HG03469 (cell line): Measurements from ENCODE around the gene MAPK10.

Experiments
- ATAC-seq: cut with Tn5 transposase; IDR thresholded peaks from one replicate; pipeline ENCODE4 v1.9.1; 2021; ENCODE audit warnings: mild to moderate bottlenecking, moderate library complexity, moderate number of reproducible peaks; ENCODE audit not compliant: unreplicated experiment

MAPK10 gene

DNA sequence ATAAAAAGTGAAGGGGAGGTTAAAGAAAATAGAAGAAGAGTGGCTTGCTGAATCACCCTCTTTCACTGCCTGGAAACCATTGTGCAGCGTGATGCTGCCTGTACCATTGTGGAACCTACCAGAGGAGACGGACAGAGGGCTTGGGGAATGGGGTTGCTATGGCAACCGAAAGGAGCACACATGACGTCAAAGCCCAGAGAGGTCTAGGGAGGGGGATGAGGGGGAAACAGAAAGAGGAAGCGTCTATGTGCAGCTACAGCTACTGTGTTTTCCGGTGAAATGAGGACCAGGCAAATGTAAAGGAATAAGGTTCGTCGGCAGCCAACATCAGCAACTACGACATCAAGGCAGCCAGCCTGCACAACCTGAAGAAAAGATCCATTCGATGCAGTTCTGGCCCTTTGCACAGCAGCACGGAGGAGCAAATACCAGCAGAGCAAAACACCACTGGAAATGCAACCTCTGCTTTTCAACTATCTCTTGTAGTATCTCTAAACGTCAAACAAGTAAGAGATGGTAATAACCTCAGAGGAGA is at the start of gene MAPK10:
TSS of gene MAPK10 (minus strand) at position 110 of the 535 bp plus-strand sequence.
- peak; percentile 98 for ATAC-seq

GRCh38 chr4:86403575-86403974 is 43.7 kb upstream of the MAPK10 start:
- ATAC-seq, result no peak

GRCh38 chr4:86401826-86402225 is 42.0 kb upstream of the MAPK10 start:
- ATAC-seq, result no peak

- no peak for ATAC-seq
Observed at GRCh38 chr4:86400216-86400615, 40.4 kb upstream of the MAPK10 start.

GRCh38 chr4:86398187-86398586 is 38.3 kb upstream of the MAPK10 start:
- ATAC-seq, result peak; percentile 75

DNA sequence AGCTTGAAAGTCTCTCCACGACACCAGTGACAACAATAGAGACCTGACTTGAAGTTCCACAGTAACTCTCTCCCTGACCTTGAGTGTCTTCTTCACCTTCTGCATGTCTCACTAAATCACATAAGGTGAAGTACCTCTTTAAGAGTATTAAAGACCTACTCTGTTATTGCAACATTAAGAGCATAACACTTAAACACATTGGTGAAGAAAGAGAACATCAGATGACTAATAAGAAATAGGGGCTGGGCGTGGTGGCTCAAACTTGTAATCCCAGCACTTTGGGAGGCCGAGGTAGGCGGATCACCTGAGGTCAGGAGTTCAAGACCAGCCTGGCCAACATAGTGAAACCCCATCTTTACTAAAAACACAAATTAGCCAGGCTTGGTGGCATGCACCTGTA is 33.9 kb upstream of the MAPK10 start:
- no peak for ATAC-seq

DNA sequence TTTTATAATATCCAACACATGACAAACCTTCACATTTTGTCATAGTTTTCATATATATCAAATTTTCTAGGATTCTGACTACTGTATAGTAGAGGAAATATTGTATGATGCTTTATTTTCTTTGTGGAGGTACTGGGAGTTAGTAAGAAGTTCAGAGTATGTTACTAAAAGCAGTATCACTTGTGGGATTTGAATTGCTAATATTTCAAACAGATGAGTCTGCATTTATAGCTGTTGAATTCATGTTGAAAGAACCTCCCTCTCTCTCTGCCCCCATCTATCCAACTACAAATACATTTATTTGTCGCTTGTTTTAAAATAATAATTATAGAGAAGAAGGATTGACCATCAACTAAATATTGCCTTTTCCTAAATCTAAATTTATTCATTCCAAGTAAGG is 29.8 kb upstream of the MAPK10 start:
- ATAC-seq, result no peak

GRCh38 chr4:86388252-86388651 is 28.4 kb upstream of the MAPK10 start:
- ATAC-seq, result no peak

DNA sequence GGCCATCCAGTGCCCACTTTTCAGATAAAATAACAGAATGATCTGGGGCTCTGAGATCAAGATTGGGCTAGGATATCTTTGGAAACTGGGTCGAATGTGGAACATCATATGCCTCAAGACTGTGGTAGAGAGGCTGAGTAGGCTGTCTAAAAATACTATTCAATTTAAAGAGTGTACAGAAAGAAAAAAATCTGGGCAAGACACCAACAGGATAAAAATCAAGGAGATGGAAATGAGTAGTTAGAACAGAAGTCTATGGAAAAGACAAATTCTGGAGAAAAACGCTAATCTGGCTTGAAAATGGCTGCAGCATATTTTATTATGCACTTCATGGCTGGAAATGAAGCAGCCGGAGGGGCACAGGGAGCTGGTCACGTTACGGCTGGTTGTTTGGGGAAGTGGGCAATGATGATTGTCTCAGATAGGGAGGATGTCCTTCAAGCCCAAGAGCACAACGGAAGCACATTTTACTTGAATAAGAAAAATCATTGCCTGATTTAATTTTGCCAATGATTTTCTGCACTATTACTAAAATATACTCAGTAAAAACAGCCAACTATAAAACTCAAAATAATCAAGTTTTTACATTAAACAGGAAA is 27.1 kb upstream of the MAPK10 start:
- no peak for ATAC-seq

GRCh38 chr4:86386201-86386600 is 26.3 kb upstream of the MAPK10 start:
- ATAC-seq, result no peak

GRCh38 chr4:86381431-86381830 is 21.6 kb upstream of the MAPK10 start:
- ATAC-seq, result no peak

DNA sequence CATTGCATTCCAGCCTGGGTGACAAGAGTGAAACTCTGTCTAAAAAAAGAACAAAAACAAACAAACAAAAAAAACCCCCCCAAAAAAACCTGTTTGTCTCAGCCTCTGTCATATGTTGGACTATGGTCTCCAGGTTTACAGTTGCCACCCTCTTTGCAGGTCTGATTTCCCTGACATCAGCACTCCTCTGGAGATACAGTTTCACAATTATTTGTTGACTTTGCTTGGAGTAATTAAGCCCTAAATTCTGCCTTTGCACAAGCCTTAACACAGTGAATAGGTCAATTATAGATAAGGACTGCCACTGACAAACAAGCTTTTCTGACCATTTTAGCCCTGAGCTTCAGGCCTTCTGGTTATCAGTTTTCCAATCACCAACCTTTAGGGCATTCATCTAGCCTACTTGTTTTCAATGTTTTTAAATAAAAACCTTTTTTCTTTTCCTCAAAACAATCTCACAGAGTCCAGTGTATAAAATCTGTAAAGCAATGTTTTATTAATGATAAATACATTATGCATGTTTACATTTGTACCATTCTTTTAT is 20.4 kb upstream of the MAPK10 start:
- no peak for ATAC-seq

GRCh38 chr4:86376850-86377249 is 17.0 kb upstream of the MAPK10 start:
- no peak for ATAC-seq

GRCh38 chr4:86368433-86368832 is 8.6 kb upstream of the MAPK10 start:
- ATAC-seq, result no peak

GRCh38 chr4:86367577-86367976 is 7.7 kb upstream of the MAPK10 start:
- ATAC-seq, result no peak

- ATAC-seq, result no peak
Observed at GRCh38 chr4:86366920-86367319, 7.1 kb upstream of the MAPK10 start.

GRCh38 chr4:86362510-86362909 is 2.7 kb upstream of the MAPK10 start:
- no peak for ATAC-seq

- no peak for ATAC-seq
Observed at GRCh38 chr4:86358257-86358656, 1.6 kb downstream of the MAPK10 start.

- no peak for ATAC-seq
Observed at GRCh38 chr4:86357608-86358007, 2.2 kb downstream of the MAPK10 start.

DNA sequence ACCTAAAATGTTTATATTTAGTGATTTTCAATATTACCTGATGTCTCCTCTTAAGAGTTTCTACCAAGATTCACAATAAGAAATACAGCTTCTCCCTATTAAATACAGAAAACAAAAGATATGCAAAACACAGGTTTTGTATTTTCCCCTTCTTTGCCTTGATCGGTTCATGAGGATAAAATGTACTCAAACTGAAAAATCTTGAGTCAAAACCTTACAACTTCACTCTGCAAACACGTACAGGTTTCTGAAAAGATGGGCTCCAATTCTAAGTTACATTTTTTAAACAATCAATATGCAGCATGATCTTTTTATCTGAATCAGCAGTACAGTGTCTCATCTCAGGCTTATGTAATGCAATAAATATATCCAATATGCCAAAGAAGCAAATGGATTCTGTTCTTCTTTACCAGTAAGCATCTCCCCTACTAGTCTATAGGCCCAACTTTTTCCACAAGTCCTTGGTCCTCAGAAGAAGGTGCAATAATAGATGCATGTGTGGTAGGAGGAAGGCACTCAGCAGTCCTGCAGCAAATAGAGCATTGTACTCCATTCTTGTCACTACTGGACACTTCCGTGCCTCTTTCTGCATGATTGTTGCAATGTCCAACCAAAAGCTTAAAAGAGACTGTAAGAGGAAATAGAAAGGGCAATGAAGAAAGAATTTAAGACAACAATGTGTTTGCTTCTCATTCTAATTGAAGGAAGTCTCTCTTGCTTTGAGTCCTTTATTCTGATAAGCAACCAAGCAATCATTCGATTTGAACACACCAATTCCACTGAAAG is 3.2 kb downstream of the MAPK10 start:
- ATAC-seq, result no peak

GRCh38 chr4:86354390-86354789 is 5.5 kb downstream of the MAPK10 start:
- ATAC-seq, result no peak

GRCh38 chr4:86346320-86346719 is 13.5 kb downstream of the MAPK10 start:
- no peak for ATAC-seq
